NCI-H2227 (cell line): Measurements from ENCODE around the gene BAZ1A.

Experiments
- DNase-seq: peaks from one replicate; lab custom pipeline; 2025; ENCODE audit not compliant: unreplicated experiment; lab: John Stamatoyannopoulos, UW

Gene BAZ1A, protein sequence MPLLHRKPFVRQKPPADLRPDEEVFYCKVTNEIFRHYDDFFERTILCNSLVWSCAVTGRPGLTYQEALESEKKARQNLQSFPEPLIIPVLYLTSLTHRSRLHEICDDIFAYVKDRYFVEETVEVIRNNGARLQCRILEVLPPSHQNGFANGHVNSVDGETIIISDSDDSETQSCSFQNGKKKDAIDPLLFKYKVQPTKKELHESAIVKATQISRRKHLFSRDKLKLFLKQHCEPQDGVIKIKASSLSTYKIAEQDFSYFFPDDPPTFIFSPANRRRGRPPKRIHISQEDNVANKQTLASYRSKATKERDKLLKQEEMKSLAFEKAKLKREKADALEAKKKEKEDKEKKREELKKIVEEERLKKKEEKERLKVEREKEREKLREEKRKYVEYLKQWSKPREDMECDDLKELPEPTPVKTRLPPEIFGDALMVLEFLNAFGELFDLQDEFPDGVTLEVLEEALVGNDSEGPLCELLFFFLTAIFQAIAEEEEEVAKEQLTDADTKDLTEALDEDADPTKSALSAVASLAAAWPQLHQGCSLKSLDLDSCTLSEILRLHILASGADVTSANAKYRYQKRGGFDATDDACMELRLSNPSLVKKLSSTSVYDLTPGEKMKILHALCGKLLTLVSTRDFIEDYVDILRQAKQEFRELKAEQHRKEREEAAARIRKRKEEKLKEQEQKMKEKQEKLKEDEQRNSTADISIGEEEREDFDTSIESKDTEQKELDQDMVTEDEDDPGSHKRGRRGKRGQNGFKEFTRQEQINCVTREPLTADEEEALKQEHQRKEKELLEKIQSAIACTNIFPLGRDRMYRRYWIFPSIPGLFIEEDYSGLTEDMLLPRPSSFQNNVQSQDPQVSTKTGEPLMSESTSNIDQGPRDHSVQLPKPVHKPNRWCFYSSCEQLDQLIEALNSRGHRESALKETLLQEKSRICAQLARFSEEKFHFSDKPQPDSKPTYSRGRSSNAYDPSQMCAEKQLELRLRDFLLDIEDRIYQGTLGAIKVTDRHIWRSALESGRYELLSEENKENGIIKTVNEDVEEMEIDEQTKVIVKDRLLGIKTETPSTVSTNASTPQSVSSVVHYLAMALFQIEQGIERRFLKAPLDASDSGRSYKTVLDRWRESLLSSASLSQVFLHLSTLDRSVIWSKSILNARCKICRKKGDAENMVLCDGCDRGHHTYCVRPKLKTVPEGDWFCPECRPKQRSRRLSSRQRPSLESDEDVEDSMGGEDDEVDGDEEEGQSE (N-terminal part only)

GRCh38 chr14:34875031-34875922 is at the start of gene BAZ1A:
BAZ1A (minus strand) TSS chr14:34875360; CDS start chr14:34874604, 756 bp downstream.
- peak; percentile 84 for DNase-seq

- no peak for DNase-seq
Measured at GRCh38 chr14:34920339-34920738, 45.2 kb upstream of the BAZ1A start.

GRCh38 chr14:34913619-34914018 is 38.5 kb upstream of the BAZ1A start:
- no peak for DNase-seq

GRCh38 chr14:34912966-34913365 is 37.8 kb upstream of the BAZ1A start:
- DNase-seq: no peak

DNA sequence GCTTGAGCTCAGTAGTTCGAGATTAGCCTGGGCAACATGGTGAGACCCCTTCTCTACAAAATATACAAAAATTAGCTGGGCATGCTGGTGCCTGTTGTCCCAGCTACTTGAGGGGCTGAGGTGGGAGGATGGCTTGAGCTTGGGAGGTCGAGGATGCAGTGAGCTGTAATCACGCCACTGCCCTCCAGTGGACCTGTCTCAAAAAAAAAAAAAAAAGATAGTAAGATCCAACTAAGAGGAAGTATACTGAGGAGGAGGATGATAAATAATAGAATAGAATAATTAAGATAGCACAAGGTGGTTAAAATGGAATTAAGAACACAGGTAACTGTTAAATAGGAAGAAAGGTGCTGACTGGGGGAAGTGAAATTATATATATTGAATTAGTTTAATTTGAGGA is 37.0 kb upstream of the BAZ1A start:
- DNase-seq: no peak

DNA sequence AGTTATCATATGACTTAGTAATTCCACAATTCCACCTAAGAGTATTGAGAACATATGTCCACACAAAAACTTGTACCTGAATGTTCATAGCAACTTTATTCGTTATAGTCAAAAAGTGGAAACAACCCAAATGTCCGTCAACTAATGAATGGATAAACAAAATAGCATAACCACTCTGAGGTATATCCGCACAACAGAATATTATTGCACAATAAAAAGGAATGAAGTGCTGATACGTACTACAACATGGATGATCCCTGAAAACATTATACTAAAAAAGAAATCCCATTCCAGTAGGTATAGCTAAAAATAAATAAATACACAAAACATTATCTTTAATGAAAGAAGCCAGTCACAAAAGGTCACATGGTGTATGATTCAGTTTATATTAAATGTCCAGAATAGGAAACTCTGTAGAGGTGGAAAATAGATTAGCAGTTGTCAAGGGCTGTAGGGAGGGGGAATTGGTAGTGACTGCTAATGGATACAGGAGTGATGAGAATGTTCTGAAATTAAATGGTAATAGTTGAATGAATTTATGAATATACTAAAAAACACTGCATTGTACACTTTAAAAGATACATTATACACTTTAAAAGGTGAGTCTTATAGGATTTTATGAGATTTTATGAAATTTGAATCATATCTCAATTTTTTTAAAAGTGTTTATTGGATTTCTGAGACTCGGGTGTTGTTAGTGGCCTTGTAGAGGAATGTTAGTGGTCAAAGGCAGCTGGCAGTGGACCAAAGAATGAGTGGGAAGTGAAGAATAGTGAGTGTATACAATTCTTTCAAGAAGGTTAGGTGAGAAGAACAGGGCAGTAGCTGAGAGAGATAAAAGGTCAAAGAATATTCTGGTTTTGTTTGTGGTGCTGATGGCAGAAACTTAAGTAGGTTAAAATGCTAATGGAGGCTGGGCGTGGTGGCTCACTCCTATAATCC is 36.3 kb upstream of the BAZ1A start:
- DNase-seq: no peak

GRCh38 chr14:34906287-34906686 is 31.1 kb upstream of the BAZ1A start:
- DNase-seq: no peak

DNA sequence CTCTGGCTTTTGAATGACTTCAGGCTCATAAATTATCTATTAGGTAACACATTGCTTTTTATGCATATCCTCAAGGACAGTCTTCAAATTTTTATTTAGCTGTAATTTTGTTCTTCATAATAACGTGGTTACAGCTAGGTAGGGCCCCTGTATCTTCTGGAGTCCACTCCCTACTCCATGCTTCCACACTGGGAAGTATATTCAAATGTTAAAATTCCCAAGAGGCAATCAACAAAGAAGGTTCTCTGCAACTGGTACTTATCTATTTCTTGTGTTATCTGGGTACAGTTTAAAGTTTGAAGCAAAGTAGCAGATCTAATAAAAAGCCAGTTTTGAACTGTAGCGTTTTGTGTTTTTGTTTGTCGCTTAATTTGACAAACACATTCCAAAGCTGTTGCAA is 20.1 kb upstream of the BAZ1A start:
- no peak for DNase-seq

DNA sequence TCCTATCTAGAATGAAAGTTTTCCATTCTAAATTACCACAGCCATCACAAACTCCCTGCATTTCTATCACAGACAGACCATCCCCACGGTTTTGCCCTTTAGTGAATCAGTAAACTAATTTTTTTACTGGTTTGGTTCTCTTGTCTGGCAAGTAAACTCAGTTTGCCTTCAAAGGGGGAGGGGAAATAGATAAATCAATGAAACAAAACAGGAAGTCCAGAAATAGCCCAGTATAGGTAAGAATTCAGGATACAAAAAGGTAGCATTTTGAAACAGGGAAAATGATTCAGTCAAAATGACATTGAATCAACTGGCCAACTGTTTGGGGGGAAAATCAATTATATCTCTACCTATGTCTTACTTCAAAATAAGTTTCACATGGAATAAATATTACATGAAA is 15.8 kb upstream of the BAZ1A start:
- DNase-seq: no peak

DNA sequence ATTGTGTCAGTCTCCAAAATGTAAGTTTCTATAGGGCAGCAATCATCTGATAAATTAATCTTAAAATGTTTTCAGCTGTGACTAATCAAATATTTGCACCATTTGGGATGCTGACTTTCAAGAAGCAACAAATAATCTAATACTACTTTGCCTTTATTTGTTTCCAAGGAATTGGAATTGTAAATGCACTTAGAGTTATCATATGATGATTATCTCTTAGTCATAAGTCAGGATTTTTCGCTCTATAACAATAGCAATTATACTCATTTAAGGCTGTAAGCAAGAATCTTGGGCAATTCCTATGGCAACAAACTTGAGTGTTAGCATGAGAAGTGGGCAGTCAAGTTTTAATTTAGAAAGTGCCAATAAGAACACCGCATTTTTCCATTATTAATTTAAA is 13.0 kb upstream of the BAZ1A start:
- no peak for DNase-seq

- DNase-seq: no peak
Measured at GRCh38 chr14:34883954-34884353, 8.8 kb upstream of the BAZ1A start.

DNA sequence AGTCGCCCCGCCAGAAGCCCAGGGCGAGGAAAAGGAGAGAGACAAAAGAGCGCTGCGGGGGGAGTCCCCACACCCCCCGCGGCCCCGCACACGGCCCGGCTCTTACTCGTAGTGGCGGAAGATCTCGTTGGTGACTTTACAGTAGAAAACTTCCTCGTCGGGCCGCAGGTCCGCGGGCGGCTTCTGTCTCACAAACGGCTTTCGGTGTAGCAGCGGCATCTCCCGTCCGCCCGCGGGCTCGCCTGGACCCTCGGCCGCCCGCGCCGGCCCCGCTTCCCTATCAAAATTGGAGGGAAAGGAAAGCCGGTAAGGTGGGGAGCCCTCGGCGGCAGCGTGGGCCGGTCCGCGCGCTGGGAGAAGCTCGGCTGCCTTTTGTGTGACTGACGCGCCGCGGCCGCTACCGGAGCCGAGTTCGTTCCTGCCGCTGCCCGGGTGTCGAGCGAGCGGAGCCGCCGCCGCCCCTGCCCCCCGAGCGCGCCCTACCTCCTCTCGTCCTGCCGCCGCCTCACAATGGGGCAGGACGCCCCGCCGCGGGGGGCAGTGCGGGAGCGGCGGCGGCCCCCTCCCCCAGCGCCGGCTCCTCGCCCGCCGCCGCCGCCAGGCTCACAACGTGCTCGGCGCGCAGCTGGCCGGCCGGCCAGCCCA is 652 bp downstream of the BAZ1A start:
- DNase-seq: peak; percentile 78

- peak; percentile 82 for DNase-seq
Measured at GRCh38 chr14:34873589-34874385, 1.4 kb downstream of the BAZ1A start.

- peak; percentile 82 for DNase-seq
Measured at GRCh38 chr14:34872822-34873588, 2.2 kb downstream of the BAZ1A start.

GRCh38 chr14:34867199-34867598 is 8.0 kb downstream of the BAZ1A start:
- DNase-seq: no peak

- DNase-seq: no peak
Measured at GRCh38 chr14:34865889-34866574, 9.1 kb downstream of the BAZ1A start.

DNA sequence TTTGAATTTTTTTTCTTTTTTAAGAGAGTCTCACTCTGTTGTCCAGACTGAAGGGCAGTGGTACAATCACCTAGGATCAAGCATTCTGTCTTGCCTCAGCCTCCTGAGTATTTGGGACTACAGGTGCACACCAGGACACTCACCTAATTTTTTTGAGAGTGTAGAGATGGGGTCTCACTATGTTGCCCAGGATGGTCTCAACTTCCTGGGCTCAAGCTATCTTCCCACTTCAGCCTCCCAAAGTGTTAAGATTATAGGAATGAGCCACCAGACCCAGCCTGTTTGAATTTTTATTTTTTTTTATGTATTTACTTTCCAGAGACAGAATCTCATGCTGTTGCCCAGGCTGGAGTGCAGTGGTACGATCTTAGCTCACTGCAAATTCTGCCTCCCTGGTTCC is 11.3 kb downstream of the BAZ1A start:
- no peak for DNase-seq
